GM12875 (cell line): ENCODE data around the gene ST3GAL3.

Experiments
- H3K4me3 ChIP-seq: one replicate; pipeline ENCODE4 v1.5.1; 2011; ENCODE audit warnings: low read depth, low read length, control low read depth
- CTCF ChIP-seq: IDR thresholded peaks from 2 replicates; pipeline ENCODE4 v1.5.1; 2011; ENCODE audit warnings: low read depth, mild to moderate bottlenecking, control low read depth, inconsistent platforms, low read length, moderate library complexity, borderline replicate concordance; ENCODE audit not compliant: insufficient read depth

ST3GAL3 gene

DNA sequence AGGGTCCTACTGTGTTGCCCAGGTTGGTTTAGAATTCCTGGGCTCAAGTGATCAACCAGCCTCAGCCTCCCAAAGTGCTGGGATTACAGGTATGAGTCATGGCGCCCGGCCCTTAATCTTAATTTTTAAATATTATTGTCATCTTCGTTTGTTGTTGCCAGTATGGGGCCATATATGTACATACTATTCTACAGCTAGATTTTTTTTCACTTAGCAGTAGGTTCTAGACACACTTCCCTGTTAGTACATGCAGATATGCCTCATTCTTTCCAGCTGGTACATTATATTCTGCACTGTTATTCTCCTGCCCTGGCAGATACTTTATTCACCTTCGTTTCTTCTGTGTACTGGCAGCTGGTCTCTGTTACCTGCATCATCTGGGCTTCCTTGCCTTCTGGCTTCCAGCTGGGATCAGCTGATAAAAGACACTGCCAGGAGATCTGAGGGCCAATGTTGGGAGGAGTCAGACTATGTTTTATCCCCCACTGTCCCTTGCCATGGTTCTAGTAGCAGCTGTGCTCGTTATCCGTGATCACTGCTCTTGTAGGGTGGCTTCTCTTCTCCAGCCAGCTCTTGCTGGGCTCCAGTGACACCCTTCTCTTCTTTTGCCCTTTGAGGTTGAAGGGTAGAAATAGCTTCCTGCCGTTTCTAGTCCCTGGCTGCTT lies 24.7 kb downstream of the ST3GAL3 start:
- H3K4me3 ChIP-seq = no peak overlapping the region
- TF ChIP-seq CTCF = no peak

DNA sequence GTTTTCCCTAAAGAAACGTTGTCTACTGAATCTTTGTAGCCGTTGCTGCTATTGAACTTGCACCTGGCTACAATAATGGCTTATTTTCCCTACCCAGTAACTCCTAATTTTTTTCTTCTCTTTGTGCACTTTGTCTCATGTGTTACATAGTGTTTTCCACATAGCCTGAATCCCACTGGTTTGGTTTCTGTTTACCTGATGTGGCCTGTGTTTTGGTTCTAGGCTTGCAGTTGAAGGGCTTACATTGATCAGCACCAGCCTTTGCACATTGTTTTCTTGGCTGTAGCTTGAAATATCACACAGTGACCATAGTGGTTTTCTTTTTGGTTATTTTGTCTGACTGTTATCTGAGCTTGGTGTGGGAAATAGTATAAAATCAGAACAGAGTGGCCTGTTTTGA lies 29.5 kb downstream of the ST3GAL3 start:
- no peak for TF ChIP-seq CTCF
- H3K4me3 ChIP-seq = no peak overlapping the region

GRCh38 chr1:43742026-43742425 lies 34.7 kb downstream of the ST3GAL3 start:
- TF ChIP-seq CTCF = no peak
- no peak overlapping the region for H3K4me3 ChIP-seq

- TF ChIP-seq CTCF = no peak
- H3K4me3 ChIP-seq = no peak overlapping the region
Measured at GRCh38 chr1:43743206-43743605, 35.9 kb downstream of the ST3GAL3 start.

DNA sequence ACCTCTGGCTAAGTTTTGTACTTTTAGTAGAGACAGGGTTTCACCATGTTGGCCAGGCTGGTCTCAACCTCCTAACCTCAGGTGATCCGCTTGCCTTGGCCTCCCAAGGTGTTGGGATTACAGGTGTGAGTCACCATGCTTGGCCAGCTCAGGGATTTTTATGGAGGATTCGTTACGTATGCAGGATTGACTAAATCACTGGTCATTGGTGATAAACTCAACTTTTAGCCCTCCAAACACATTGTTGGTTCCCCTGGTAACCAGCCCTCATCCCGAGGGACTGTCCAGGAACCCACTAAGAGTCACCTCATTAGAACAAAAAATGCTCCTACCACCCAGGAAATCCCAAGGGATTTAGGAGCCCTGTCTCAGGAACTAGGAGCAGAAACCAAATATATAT lies 40.4 kb downstream of the ST3GAL3 start:
- TF ChIP-seq CTCF = no peak
- H3K4me3 ChIP-seq = no peak overlapping the region

DNA sequence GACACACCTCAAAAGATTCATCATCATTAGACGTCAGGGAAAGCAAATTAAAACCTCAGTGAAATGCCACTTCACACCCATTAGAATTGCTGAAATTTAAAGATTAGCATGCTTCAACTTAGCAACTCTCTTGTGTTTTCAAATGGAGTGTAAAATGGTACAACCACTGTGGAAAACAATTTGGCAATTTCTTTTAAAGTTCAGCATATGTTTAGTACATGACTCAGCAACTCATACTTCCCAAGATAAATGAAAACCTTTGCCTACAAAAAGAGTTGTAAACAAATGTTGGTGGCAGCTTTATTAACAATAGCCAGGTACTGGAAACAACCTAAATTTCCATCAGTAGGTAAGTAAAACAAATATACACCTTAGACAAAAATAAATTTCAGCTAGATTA lies 42.7 kb downstream of the ST3GAL3 start:
- TF ChIP-seq CTCF = no peak

DNA sequence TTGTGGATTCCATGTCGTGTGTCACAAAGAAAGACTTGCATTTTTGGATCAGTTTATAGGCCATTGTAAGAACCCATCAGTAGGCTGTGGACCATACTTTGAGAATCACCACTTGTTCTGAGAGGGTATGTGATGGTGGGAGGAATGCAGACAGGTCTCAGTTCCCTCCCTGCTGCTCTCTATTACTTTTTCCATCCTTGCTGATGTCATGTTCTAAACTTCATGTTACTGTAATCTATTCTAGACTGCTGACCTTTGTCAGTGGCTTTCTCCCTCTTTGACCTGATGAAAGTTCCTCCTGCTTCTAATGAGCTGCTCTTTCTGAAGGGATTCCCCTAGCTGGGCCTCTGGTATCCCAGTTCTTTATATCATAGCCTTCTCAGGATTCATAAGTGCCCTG lies 46.1 kb downstream of the ST3GAL3 start:
- no peak overlapping the region for H3K4me3 ChIP-seq
- TF ChIP-seq CTCF = no peak

More for the DNA sequence above, 42.7 kb downstream of the ST3GAL3 start:
- H3K4me3 ChIP-seq = no peak overlapping the region
